A673 (cell line): ENCODE results near the gene AP5B1. TPM values are rescaled to one million over a fixed set of nuclear protein-coding genes. Genes with fewer than 3 reads are reported as not detected.

Source experiments
- BruUV-seq: library from RNA; stranded (reverse); fragments of 400-500 nt; replicated peaks from 2 replicates; lab custom pipeline; 2021; lab: Mats Ljungman, UMichigan
- CTCF ChIA-PET: fragments of 300-600 bp; sonication (Branson Sonifier 250); formaldehyde crosslinking; loops from one replicate; lab custom pipeline; 2022; ENCODE audit warnings: antibody characterized with exemption; lab: Charles Lee
- POLR2A ChIA-PET: fragments of 300-600 bp; sonication (Branson Sonifier 250); formaldehyde crosslinking; loops from one replicate; lab custom pipeline; 2022; ENCODE audit warnings: antibody characterized with exemption; ENCODE audit not compliant: low non-redundant PET; lab: Charles Lee
- DNase-seq: peaks from one replicate; pipeline ENCODE4 v3.0.0-alpha.2; 2015; ENCODE audit warnings: low spot score
- H3K27ac ChIP-seq: fragments of 200-600 bp; sonication (generic); 2 replicates; pipeline ENCODE4 v1.5.1; 2016; ENCODE audit warnings: mixed run types, low read depth, mild to moderate bottlenecking, mixed read lengths, antibody characterized with exemption, low read length; ENCODE audit not compliant: poor library complexity, severe bottlenecking
- H3K27me3 ChIP-seq: fragments of 200-600 bp; sonication (generic); replicated peaks from 2 replicates; pipeline ENCODE4 v1.6.1; 2017; ENCODE audit warnings: mixed run types, low read depth, mild to moderate bottlenecking, mixed read lengths, antibody characterized with exemption, low read length; ENCODE audit not compliant: insufficient read depth, poor library complexity
- H3K36me3 ChIP-seq: fragments of 200-600 bp; sonication (generic); 2 replicates; pipeline ENCODE4 v1.6.1; 2016; ENCODE audit warnings: mixed run types, mild to moderate bottlenecking, mixed read lengths, antibody characterized with exemption, low read length; ENCODE audit not compliant: insufficient read depth, poor library complexity, severe bottlenecking
- H3K4me1 ChIP-seq: fragments of 200-600 bp; sonication (generic); 2 replicates; pipeline ENCODE4 v1.6.1; 2017; ENCODE audit warnings: mixed run types, mild to moderate bottlenecking, mixed read lengths, antibody characterized with exemption, low read length; ENCODE audit not compliant: insufficient read depth, poor library complexity, severe bottlenecking
- H3K4me3 ChIP-seq: fragments of 200-600 bp; sonication (generic); 2 replicates; pipeline ENCODE4 v1.5.1; 2016; ENCODE audit warnings: low read depth, mixed run types, mild to moderate bottlenecking, mixed read lengths, low read length; ENCODE audit not compliant: poor library complexity, severe bottlenecking
- H3K9me3 ChIP-seq: fragments of 200-600 bp; sonication (generic); 2 replicates; pipeline ENCODE4 v1.6.1; 2016; ENCODE audit warnings: mixed run types, low read depth, mild to moderate bottlenecking, mixed read lengths, antibody characterized with exemption, low read length; ENCODE audit not compliant: poor library complexity, severe bottlenecking
- CTCF ChIP-seq: fragments of 300-800, 200-600 bp; sonication (generic); conservative IDR thresholded peaks from 2 replicates; pipeline ENCODE4 v1.5.1; 2017; ENCODE audit warnings: low read depth, mild to moderate bottlenecking, antibody characterized with exemption, low read length, moderate library complexity, mixed read lengths
- EZH2 ChIP-seq: fragments of 200-600 bp; sonication (generic); IDR thresholded peaks from 2 replicates; pipeline ENCODE4 v1.6.1; 2017; ENCODE audit warnings: borderline replicate concordance, low read depth, mild to moderate bottlenecking, mixed read lengths, antibody characterized with exemption, low read length; ENCODE audit not compliant: poor library complexity, severe bottlenecking
- intact Hi-C: fragments of 100-400 bp; cut with micrococcal nuclease; formaldehyde crosslinking; loops from one replicate; pipeline ENCODE4 v1.10.0; 2022; ENCODE audit not compliant: unreplicated experiment
- total RNA-seq: library from RNA; stranded (reverse); gene quantifications from 2 replicates; pipeline ENCODE4 v1.2.3, GENCODE V29; 2021

The AP5B1 gene
- total RNA-seq, 1 experiment from 2014 or later: 22.5 TPM

DNA sequence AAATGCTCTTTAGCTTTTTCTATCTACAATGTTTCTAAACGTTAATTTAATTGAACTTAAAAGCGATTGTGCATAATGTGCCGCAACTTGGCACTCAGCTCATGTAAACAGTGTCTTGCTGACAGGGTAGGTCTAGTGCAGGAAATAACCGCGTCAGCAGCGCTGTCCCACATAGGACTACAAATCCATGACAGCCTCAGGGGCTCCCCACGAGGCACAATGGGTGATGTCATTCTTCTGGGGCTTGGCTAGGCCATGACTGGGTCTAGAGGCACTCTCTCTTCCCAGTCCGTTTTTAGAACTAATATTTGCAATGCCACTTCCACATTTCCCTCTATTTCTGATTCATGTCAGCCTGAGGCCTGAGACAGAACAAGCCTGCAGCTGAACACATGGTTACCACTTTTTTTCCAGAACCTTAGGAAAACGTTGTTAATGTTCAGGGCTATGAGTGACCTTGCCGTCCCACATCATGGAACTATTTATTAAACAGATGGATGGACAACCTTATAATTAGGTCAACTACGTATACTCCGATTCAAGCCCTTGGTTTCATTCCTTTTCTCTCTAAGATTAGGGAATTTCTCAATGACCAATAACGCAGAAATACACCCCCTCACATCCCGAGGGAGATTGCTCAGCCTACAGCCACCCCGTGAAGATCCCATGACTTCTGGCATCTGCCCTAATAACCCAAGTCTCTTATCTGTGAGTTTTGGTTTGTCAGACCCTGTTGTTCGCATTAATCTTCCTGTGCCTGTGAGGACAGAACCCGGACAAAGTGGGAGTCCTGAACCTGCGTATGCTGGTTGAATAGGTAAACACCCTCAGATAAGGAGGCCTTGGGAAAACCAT lies 33.6 kb upstream of the AP5B1 start:
- no TSS peak for BruUV-seq
- Histone ChIP-seq H3K4me3 (no peak overlapping the region), H3K36me3 (no peaks in the 10 kb centered on the region), H3K27me3 (no peaks in the 10 kb centered on the region), H3K27ac (no peak overlapping the region), H3K9me3 (no peaks in the 10 kb centered on the region), H3K4me1 (no peaks in the 10 kb centered on the region)
- TF ChIP-seq EZH2: no peak
- TF ChIP-seq CTCF: no peak
- POLR2A ChIA-PET: no interaction called here
- CTCF ChIA-PET: no interaction called here
- intact Hi-C loops: no loop called here
- DNase-seq: no peak

GRCh38 chr11:65811764-65812475 lies 31.1 kb upstream of the AP5B1 start:
- Histone ChIP-seq H3K36me3 (no peaks in the 10 kb centered on the region), H3K27ac (no peak overlapping the region), H3K27me3 (no peaks in the 10 kb centered on the region), H3K9me3 (no peaks in the 10 kb centered on the region), H3K4me1 (no peaks in the 10 kb centered on the region), H3K4me3 (no peak overlapping the region)
- no TSS peak for BruUV-seq
- ChIA-PET POLR2A (no interaction called here), CTCF (no interaction called here)
- no peak for DNase-seq
- intact Hi-C loops: no loop called here
- TF ChIP-seq EZH2 (no peak), CTCF (no peak)

GRCh38 chr11:65810046-65810868 lies 29.5 kb upstream of the AP5B1 start:
- no peak overlapping the region for H3K27ac ChIP-seq
- no TSS peak for BruUV-seq
- H3K27me3 ChIP-seq: no peaks in the 10 kb centered on the region
- DNase-seq: no peak
- ChIA-PET POLR2A (no interaction called here), CTCF (no interaction called here)
- intact Hi-C loops: no loop called here
- TF ChIP-seq EZH2: no peak
- TF ChIP-seq CTCF: 0 out of 2 replicates have a peak, but pooled peaks have one; percentile 15
- H3K9me3 ChIP-seq: no peaks in the 10 kb centered on the region
- no peaks in the 10 kb centered on the region for H3K36me3 ChIP-seq
- H3K4me1 ChIP-seq: no peaks in the 10 kb centered on the region
- H3K4me3 ChIP-seq: no peak overlapping the region
